Caki2 (cell line): ENCODE results near the gene SLX4IP. TPM values are rescaled to one million over a fixed set of nuclear protein-coding genes. Genes with fewer than 3 reads are reported as not detected.

Experiments used
- DNase-seq: peaks from one replicate; pipeline ENCODE4 v3.0.0-alpha.2; 2015; ENCODE audit warnings: low read depth
- in situ Hi-C: cut with HindIII; loops from 2 replicates; pipeline ENCODE4 v1.10.0; 2016; ENCODE audit warnings: low sequenced_read_pairs, low pct_unique_long_range_greater_than_20kb, mixed read lengths
- total RNA-seq: library from RNA; depleted of rRNA; stranded (reverse); fragments of >200 nt; shearing (Covaris generic); gene quantifications from 2 replicates; pipeline ENCODE4 v1.2.3, GENCODE V29; 2014; ENCODE audit warnings: low replicate concordance

SLX4IP gene
- total RNA-seq, 1 experiment from 2014 or later = 2.3 TPM

DNA sequence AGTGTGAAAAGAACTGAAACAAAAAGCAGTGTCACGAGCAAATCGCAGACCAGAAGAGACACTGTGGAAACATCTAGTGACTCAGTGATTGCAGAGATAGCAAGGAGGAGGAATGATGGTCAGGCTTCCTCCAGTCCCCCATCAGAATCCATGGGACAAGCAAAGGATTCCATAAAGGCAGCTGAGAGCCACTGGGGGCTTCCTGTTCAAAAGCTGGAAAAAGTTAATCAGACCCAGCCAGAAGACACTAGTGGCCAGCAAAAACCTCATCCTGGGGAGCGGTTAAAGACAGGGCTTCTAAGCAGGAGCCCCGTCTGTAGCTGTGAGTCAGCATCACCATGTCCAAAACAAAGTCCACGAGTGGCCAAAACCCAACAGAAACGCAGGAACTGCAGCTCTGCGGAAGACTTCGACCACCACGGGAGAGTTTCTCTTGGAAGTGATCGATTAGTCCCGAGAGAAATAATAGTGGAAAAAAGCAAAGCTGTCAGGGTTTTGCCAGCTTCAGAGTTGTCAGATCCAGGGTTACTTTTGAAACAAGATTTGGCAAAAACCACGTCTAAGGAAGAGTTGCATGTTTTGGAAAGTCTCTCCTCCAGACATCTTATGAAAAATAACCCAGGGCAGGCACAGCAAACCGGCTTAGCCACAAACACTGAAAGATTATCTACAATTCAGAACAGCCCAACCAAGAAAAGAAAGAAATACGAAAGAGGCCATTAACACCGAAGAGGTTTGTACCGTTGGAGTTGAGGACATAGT, 187.7 kb downstream of the SLX4IP start:
- DNase-seq = no peak
- in situ Hi-C loops = no loop called here

DNA sequence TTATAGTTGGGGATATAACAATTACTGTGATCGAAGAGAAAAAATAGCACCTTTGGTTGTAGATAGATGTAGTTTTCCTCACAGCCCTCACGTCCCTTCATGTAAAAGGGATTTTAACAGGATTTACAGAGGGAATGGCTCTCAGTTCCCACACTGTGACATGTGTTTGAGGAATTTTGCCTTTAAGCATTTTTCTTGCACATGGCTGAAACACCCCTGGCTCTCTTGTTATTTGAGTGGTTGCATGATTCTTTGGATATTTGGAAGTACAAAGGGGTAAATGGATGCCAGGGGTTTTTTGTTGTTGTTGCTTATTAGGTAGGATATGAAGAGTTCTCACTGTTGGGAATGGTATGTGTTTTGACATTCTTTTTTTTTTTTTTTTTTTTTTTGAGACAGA, 190.5 kb downstream of the SLX4IP start:
- in situ Hi-C loops = no loop called here
- no peak for DNase-seq

DNA sequence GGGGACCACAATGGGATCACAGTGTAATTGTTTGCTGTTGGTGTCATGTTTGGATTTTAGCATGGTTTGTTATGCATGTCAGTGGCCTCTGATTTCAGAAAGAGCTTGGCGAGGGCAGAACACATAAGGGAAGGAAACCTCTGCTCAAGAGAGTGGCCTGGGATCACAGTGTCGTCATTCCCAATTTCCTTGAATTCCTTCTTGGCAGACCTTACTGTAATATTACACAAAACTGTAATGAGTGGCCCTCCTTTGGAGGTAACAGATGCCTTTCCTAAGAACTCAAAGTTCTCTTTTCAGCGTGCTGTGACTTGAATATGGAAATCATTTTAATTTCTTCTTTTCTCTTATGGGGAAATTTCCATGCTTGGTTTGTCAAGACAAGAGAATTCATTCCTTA, 191.8 kb downstream of the SLX4IP start:
- in situ Hi-C loops = no loop called here
- DNase-seq = no peak

DNA sequence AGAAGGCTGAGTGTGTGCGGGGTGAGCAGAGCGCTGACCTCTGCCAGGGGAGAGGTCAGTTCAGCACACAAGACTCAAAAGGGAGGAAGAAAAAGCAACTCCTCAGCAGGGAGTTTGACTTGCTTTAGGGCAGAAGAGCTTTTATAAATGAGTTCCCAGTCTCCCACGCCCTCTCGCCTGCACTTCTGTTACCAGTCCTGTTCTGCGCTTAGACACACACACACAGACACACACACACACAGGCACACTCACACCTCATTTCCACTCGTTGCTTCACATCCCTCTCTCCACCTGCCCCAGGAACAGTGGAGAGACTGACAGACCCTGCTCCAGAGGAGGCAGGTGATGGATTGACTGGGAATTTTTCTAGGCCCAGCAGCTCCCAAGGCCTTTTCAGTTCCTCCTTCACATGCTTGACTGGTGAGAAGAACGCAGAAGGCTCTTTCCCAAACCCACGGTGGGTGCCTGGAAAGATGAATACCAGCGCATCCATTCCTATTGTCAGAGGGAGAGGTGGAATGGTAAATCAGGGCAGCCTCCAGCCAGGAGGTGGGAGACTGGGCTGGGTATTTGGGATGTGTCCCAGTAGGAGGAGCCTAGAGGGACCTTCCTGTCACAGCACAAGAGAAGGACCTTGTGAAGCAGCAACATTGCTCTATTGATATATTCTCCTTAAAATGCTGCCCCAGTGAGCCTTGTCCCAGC, 195.0 kb downstream of the SLX4IP start:
- in situ Hi-C loops = no loop called here
- DNase-seq = no peak

DNA sequence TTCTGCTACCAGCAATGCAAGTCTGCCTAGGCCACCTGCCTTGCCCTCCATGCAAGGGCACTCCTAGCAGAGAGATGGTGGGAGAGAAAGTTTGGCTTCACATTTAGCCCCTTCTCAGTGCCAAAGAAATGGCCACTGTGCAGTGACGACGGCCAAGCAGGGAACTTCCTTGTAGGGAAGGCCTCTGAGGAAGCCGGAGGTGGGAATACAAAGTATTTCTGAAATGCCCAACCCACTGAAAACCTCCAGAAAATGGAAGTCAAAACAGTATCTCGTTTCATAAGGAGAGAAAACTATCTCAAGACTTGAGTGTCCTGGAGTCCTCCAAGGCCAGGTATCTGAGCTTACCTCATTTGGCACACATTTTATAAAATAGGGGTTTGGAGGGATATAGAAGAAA, 196.0 kb downstream of the SLX4IP start:
- in situ Hi-C loops = no loop called here

DNA sequence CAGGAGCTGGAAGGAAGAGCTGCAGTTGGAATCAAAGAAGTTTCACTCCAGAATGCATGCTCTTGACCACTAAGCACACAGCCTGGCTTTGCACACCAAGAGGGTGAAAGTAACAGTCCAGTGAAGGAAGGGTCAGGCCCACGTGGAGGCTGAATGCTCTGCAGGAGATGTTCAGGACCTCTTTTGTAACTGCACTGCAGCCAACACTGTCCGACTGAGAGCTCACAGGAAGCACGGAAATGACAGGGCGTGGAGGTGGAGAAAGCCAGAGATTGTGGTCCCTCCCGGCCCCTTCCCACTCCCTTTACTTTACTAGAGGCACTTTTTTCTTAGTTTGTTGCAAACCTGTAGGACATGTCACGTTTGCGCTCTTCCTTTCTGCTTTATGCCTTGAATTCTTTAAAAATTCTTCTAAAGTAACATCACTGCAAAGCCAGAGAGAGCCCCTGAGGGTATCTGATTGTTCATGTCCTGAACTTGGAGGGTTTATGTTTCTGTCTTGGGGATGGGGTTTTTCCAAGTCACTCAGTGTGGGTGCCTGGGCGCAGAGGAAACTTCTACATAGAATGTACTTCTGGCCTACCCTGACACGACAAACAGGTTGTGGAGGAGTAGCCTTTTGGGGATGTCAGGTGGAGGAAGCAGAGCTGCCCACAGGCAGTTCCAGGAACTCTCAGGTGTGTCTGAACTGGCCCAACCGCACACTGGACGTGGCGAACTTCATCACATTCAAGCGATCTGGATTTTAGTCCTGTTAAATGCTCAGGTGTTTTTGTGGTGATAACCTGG, 197.8 kb downstream of the SLX4IP start:
- DNase-seq = no peak
- in situ Hi-C loops = no loop called here

More for the DNA sequence above, 196.0 kb downstream of the SLX4IP start:
- no peak for DNase-seq

DNA sequence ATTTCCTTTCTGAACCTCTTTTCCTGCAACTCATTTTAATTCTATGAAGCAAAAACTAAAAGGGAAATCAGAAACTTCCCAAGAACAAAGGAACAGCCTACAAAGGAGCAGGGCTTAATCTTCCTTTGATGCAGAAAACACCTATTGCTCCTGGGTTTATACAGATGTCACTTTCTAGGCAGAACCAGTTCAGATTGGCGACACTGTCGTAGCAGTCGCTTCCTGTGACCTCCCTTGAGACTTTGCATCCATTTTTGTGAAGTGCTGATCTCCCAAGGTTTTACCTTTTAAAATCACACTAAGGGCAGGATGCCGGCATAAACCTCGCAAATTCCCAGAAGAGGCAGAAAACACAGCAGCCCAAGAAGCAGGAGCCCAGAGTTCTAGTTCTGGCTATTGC, 198.6 kb downstream of the SLX4IP start:
- no peak for DNase-seq
- in situ Hi-C loops = no loop called here

DNA sequence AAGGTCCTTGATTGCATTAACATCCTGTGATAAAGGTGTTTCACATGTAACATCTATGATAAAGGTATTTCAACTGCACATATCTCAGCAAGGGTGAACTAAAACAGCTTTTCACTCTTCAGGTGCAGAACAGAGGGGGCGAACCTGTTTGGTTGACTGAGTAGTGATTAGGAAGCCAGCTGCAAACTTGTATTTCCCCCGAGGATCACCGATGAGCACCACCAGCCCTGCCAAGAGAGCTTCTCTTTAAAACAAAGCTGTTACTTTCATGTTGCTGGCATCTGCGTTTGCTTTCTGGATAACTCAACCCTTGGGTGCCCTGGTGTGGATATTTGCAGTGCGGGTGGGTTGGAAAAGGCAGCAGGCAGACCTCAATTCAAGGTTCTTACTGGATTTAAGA, 199.1 kb downstream of the SLX4IP start:
- no peak for DNase-seq
- in situ Hi-C loops = no loop called here

DNA sequence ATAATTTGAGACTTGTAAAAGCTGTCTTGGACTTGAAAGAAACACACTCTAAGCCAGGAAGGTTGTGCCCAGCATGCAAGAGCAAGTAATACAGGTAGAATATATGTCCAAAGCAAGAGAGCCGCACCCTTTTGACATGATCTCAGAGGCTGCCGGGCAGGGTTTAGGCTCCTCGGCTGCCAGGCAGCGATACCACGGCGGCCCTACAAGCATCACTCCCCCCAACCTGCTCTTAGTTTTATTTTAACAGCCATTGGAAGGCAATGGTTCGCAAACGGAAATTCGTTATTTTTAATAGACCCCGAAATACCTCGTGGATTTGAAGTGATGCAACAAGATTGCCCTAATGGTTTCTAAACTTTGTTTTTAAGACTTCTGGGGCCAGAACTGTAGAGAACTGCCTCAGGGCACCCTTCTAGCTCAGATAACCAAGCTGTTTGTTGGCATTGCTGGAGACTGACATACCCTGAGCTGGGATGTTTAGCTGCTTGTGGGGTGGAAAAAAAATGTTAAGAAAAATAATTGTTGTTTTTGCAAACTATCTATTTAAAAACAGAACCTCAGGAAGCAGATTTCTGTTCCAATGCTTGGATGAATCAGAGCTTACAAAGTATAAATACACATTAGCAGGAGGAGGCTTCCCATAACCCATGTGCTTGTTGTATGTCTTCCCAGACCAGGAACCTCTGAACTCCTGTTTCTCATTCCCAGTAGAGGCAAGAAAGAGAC, 199.7 kb downstream of the SLX4IP start:
- DNase-seq = peak; percentile 54
- in situ Hi-C loops = no loop called here

DNA sequence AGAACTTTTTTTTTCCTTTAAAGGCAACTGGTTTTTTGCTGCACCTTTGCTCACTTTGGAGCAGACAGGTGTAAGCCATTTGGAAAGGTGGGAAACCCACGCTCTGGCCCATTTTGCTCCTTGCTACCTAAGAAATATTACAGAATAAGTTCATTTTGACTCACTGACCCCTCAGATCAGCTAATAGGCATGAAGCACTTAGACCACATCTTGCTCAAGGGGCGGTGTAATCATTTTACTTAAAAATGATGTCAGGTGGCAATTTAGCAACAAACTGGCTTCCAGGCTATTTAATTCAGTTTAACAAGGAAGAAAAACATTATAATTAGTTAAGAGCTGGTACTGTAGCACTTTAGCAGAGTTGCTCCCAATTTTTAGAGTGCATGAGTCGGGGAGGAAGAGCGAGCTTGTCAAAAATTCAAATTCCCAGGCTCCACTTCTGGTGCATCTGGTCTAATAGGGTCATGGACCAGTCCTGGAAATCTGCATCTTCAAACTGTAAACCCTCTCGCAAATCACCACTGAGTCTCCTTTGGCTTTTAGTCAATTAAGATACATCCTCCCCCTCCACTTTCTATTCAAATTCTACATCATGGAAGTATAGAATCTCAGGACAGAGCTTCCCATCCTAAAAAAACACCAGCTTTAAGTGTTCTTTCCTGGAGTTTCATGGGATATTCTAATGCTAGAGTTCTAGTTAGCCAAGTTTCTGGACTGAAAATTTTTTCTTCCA, 200.5 kb downstream of the SLX4IP start:
- in situ Hi-C loops = no loop called here
- DNase-seq = no peak

DNA sequence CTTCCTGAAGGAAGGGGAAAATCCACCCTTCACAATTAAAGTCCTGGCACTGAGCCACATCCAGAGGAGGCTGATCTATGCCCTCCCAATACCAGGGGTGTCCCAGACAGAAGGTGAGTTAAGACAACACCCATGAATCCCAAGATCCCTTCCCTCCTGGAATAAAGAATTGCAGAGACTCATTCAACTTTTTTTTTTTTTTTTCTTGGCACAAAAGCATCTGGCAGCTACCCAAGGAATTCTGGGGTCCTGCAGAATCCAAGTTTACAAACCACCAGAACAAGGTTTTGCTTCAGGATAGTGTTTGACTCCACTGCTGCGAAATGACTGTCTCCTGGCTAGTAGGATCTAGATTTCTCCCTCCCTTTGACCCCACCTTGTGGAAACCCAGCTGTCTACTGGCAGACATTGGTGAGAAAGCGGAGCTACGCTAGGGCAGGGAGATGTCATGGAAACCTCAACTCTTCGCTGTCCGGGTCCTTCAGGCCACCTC, 201.3 kb downstream of the SLX4IP start:
- DNase-seq = peak; percentile 60
- in situ Hi-C loops = no loop called here

DNA sequence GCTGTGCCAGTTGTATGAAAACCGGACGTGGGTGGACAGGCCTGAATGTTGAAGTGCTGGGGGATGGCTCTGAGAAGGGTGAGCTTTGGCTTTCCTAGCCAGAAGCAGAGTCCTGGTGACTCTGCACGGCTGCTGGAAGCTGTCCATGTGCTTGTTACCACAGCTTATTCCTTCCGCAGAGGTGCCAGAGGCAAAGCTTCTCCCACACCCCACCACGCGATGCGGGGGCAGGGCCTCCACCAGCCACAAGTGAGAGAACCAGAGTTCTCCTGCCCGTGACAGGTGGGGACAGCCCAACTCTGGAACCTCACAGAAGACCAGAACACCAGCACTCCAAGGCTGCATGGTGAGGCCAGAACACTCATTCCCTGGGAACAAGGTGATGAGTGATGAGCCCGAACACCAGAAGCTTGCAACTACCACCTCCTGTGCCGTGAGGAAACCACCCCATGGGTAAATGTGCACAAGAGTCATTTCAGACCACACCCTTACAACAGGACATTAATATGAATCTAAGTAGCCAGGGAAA, 202.0 kb downstream of the SLX4IP start:
- no peak for DNase-seq
- in situ Hi-C loops = no loop called here

DNA sequence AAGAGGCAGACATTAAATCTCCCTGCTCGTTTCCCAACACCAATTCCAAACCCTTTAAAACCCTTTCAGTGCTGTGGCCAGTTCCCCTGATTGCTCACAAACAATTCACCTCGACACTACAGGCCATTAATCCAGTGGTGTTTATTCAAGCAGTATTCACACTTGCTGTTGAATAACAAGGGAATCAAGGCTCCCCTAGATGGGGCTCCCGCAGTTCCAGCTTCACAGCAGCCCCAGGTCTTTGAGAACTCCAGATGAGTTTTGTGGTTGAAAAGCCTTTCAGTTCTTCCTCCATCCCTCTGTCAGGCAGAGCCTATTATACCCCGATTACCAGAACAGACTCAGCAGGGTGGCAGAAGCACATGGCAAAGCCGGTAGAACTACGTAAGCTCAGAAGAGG, 202.5 kb downstream of the SLX4IP start:
- in situ Hi-C loops = no loop called here

DNA sequence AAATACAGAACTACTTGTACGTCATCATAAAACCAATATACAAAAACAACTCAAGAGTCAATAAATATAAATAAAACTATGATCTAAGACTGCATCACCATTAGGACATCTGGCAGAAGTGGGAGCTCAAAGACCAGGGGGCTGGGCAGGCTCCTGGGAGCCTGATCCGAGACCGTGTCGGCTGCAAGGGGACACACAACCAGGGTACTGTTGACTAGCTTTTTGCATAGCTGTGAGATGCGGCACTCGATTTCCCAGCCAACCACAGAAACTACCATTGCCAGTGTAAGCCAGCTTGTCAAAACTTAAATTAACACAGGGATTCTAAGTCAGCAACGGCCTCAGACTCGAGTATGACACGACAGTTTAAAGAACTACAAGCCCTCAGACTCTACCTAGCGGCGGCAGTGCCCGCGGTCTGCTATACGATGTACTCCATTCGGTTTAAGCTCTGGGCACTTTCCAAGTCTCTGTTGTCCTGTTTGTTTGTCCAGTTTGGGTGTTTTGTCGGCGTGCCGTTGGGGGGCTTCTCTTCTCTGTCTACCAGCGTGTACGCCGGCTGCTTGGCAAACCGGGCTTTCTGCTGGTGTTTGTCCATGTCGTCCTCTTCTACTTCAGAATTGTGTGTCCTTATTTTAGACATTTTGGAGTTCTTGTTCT, 204.1 kb downstream of the SLX4IP start:
- no peak for DNase-seq
- in situ Hi-C loops = no loop called here

More for the DNA sequence above, 202.5 kb downstream of the SLX4IP start:
- no peak for DNase-seq

DNA sequence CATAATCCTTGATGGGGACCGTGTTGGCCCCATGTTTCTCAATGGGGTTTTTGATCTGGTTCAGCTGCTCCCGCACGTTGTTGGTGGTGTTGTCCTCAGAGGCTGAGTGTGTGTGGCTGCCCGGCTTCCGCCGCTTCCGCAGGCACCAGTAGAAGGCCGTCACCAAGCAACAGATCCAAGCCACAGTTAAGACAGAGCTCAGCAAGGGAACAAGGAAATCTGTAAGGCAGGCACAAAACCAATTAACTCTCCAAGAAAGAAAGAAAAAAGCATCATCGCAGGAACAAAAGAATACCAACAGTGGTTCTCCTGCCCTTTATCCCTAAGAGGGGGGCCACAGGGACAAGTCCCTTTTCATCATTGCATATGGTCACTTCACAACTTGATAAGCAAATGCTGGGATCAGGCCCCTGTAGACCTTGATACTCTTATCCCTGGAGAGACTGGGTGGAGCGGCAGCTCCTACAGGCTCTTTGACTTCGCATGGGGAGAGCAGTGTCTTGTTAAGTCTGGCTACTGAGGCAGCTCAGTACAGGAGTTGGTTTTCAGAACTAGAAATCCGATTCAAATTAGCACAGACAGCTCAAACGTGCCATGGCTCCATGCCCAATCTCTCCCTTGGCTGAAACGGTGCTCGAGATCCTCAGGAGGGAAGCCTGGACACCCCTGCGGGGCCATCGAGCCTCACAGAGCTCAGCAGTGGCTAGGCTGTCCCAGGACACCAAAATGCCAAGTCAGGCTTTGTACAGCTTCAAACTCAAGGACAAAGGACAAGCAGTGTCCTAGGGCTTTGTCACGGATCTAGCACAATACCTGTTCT, 204.8 kb downstream of the SLX4IP start:
- DNase-seq = no peak
- in situ Hi-C loops = no loop called here

DNA sequence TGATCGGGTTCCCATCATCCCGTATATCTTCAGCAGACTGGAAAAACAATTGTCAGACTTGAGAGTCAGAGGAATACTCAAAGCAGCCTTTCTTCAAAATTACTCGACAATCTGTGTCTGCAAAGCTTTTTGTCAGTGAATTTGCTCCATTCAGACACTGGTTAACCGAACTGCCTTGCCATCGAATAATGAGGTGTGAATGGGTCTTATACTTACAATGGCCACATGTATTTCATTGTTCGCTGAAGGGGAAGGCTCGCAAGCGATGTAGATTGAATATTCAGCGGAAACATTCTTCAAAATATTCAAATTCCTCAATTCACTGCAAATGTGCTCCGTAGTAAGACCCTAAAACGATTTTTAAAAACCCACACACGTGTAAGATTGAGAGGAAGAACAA, 205.8 kb downstream of the SLX4IP start:
- in situ Hi-C loops = no loop called here
- no peak for DNase-seq
